Measurements from ENCODE around the gene FURIN.

FURIN gene

GRCh38 chr15:90911302-90911623 is 42.9 kb downstream of the FURIN start:
- H3K4me1 ChIP-seq (ENCODE audit: control insufficient read depth in 2 of 2, insufficient read depth in 1 of 2, low read depth in 1 of 2, low read length in 2 of 2) = no peaks in the 10 kb centered on the region
- no peak overlapping the region for H2BK15ac ChIP-seq (ENCODE audit: low read length)
- no peak overlapping the region for H3K4ac ChIP-seq (ENCODE audit: low read length)
- H3K4me2 ChIP-seq (ENCODE audit: insufficient read depth, low read length, poor library complexity, severe bottlenecking) = no peak overlapping the region
- peak overlapping the region; percentile 20 for H3K23ac ChIP-seq (ENCODE audit: low read depth, low read length, poor library complexity)
- H2BK120ac ChIP-seq (ENCODE audit: low read depth, low read length) = no peak overlapping the region
- H3K36me3 ChIP-seq (replicated peaks in 1 of 2; ENCODE audit: control insufficient read depth in 2 of 2, insufficient read depth in 2 of 2, low read length in 2 of 2) = peaks cover 58 to 94% of the 10 kb centered on the region in 2 donors
- H3K79me1 ChIP-seq (ENCODE audit: low read depth, low read length) = no peaks in the 10 kb centered on the region
- no peak overlapping the region for H3K14ac ChIP-seq (ENCODE audit: low read length)
- no peak overlapping the region for H4K91ac ChIP-seq (ENCODE audit: low read depth, low read length, poor library complexity)
- no peak overlapping the region for H4K8ac ChIP-seq (ENCODE audit: low read depth, low read length)
- H3K4me3 ChIP-seq (ENCODE audit: low read length in 2 of 2) = no peak overlapping the region
- H2BK5ac ChIP-seq (ENCODE audit: low read length) = peak overlapping the region; percentile 13
- no peak overlapping the region for H2BK12ac ChIP-seq (ENCODE audit: low read length)
- H3K9me3 ChIP-seq (replicated peaks in 1 of 2; ENCODE audit: control insufficient read depth in 2 of 2, insufficient read depth in 1 of 2, low read depth in 1 of 2, low read length in 2 of 2) = no peaks in the 10 kb centered on the region
- no peak overlapping the region for H3K27ac ChIP-seq (replicated peaks; ENCODE audit: low read length)
- H2AFZ ChIP-seq (ENCODE audit: low read length) = no peak overlapping the region
- H3K18ac ChIP-seq (ENCODE audit: low read length) = no peak overlapping the region
- DNase-seq (ENCODE audit: low spot score) = no peak
- no peak overlapping the region for H2AK5ac ChIP-seq (ENCODE audit: low read depth, low read length)
- no CpG with 5 or more reads among the region's 19 CpGs for WGBS, 2 donors (ENCODE audit: extremely low coverage in 2 of 2, insufficient read length in 2 of 2, insufficient replicate concordance in 1 of 2)
- H3K9ac ChIP-seq (ENCODE audit: low read depth, low read length, poor library complexity) = peak overlapping the region; percentile 44
- no peaks in the 10 kb centered on the region for H3K27me3 ChIP-seq (ENCODE audit: control insufficient read depth in 3 of 3, insufficient read depth in 3 of 3, low read depth in 1 of 3, low read length in 3 of 3)

GRCh38 chr15:90911906-90912769 is 43.8 kb downstream of the FURIN start:
- H3K4me3 ChIP-seq (ENCODE audit: low read length in 2 of 2) = no peak overlapping the region
- no peak overlapping the region for H3K4ac ChIP-seq (ENCODE audit: low read length)
- H4K8ac ChIP-seq (ENCODE audit: low read depth, low read length) = no peak overlapping the region
- H3K18ac ChIP-seq (ENCODE audit: low read length) = no peak overlapping the region
- peak overlapping the region; percentile 38 for H3K9ac ChIP-seq (ENCODE audit: low read depth, low read length, poor library complexity)
- H2BK5ac ChIP-seq (ENCODE audit: low read length) = no peak overlapping the region
- no peak overlapping the region for H4K91ac ChIP-seq (ENCODE audit: low read depth, low read length, poor library complexity)
- H3K14ac ChIP-seq (ENCODE audit: low read length) = no peak overlapping the region
- peak overlapping the region; percentile 72 for H2BK120ac ChIP-seq (ENCODE audit: low read depth, low read length)
- no peak overlapping the region for H3K27ac ChIP-seq (replicated peaks; ENCODE audit: low read length)
- H3K9me3 ChIP-seq (replicated peaks in 1 of 2; ENCODE audit: control insufficient read depth in 2 of 2, insufficient read depth in 1 of 2, low read depth in 1 of 2, low read length in 2 of 2) = no peaks in the 10 kb centered on the region
- no peak for DNase-seq (ENCODE audit: low spot score)
- H3K27me3 ChIP-seq (ENCODE audit: control insufficient read depth in 3 of 3, insufficient read depth in 3 of 3, low read depth in 1 of 3, low read length in 3 of 3) = no peaks in the 10 kb centered on the region
- H2AK5ac ChIP-seq (ENCODE audit: low read depth, low read length) = no peak overlapping the region
- peaks cover 57 to 94% of the 10 kb centered on the region in 2 donors for H3K36me3 ChIP-seq (replicated peaks in 1 of 2; ENCODE audit: control insufficient read depth in 2 of 2, insufficient read depth in 2 of 2, low read length in 2 of 2)
- H3K4me1 ChIP-seq (ENCODE audit: control insufficient read depth in 2 of 2, insufficient read depth in 1 of 2, low read depth in 1 of 2, low read length in 2 of 2) = no peaks in the 10 kb centered on the region
- H3K23ac ChIP-seq (ENCODE audit: low read depth, low read length, poor library complexity) = peak overlapping the region; percentile 65
- H2AFZ ChIP-seq (ENCODE audit: low read length) = no peak overlapping the region
- no peaks in the 10 kb centered on the region for H3K79me1 ChIP-seq (ENCODE audit: low read depth, low read length)
- H2BK15ac ChIP-seq (ENCODE audit: low read length) = no peak overlapping the region
- H2BK12ac ChIP-seq (ENCODE audit: low read length) = no peak overlapping the region
- no peak overlapping the region for H3K4me2 ChIP-seq (ENCODE audit: insufficient read depth, low read length, poor library complexity, severe bottlenecking)
- no CpG with 5 or more reads among the region's 30 CpGs for WGBS, 2 donors (ENCODE audit: extremely low coverage in 2 of 2, insufficient read length in 2 of 2, insufficient replicate concordance in 1 of 2)

GRCh38 chr15:90912770-90913075 is 44.3 kb downstream of the FURIN start:
- Histone ChIP-seq H3K18ac (ENCODE audit: low read length) (no peak overlapping the region), H3K4me2 (ENCODE audit: insufficient read depth, low read length, poor library complexity, severe bottlenecking) (no peak overlapping the region), H2BK15ac (ENCODE audit: low read length) (no peak overlapping the region), H3K79me1 (ENCODE audit: low read depth, low read length) (no peaks in the 10 kb centered on the region), H2BK5ac (ENCODE audit: low read length) (no peak overlapping the region), H3K4ac (ENCODE audit: low read length) (no peak overlapping the region), H4K8ac (ENCODE audit: low read depth, low read length) (no peak overlapping the region), H3K36me3 (replicated peaks in 1 of 2; ENCODE audit: control insufficient read depth in 2 of 2, insufficient read depth in 2 of 2, low read length in 2 of 2) (peaks cover 57 to 94% of the 10 kb centered on the region in 2 donors), H3K14ac (ENCODE audit: low read length) (no peak overlapping the region), H2BK12ac (ENCODE audit: low read length) (no peak overlapping the region), H3K9ac (ENCODE audit: low read depth, low read length, poor library complexity) (no peak overlapping the region), H3K27me3 (ENCODE audit: control insufficient read depth in 3 of 3, insufficient read depth in 3 of 3, low read depth in 1 of 3, low read length in 3 of 3) (no peaks in the 10 kb centered on the region), H3K9me3 (replicated peaks in 1 of 2; ENCODE audit: control insufficient read depth in 2 of 2, insufficient read depth in 1 of 2, low read depth in 1 of 2, low read length in 2 of 2) (no peaks in the 10 kb centered on the region), H3K23ac (ENCODE audit: low read depth, low read length, poor library complexity) (peak overlapping the region; percentile 8), H2AK5ac (ENCODE audit: low read depth, low read length) (no peak overlapping the region), H3K4me3 (ENCODE audit: low read length in 2 of 2) (no peak overlapping the region), H3K4me1 (ENCODE audit: control insufficient read depth in 2 of 2, insufficient read depth in 1 of 2, low read depth in 1 of 2, low read length in 2 of 2) (no peaks in the 10 kb centered on the region), H2AFZ (ENCODE audit: low read length) (no peak overlapping the region), H2BK120ac (ENCODE audit: low read depth, low read length) (no peak overlapping the region), H3K27ac (replicated peaks; ENCODE audit: low read length) (no peak overlapping the region), H4K91ac (ENCODE audit: low read depth, low read length, poor library complexity) (no peak overlapping the region)
- WGBS, 2 donors (ENCODE audit: extremely low coverage in 2 of 2, insufficient read length in 2 of 2, insufficient replicate concordance in 1 of 2) = no CpG with 5 or more reads among the region's 7 CpGs
- no peak for DNase-seq (ENCODE audit: low spot score)

GRCh38 chr15:90913398-90913944 is 45.1 kb downstream of the FURIN start:
- H4K91ac ChIP-seq (ENCODE audit: low read depth, low read length, poor library complexity) = no peak overlapping the region
- H2BK15ac ChIP-seq (ENCODE audit: low read length) = no peak overlapping the region
- no peak overlapping the region for H2AFZ ChIP-seq (ENCODE audit: low read length)
- no peak overlapping the region for H3K4me2 ChIP-seq (ENCODE audit: insufficient read depth, low read length, poor library complexity, severe bottlenecking)
- H3K18ac ChIP-seq (ENCODE audit: low read length) = no peak overlapping the region
- H3K79me1 ChIP-seq (ENCODE audit: low read depth, low read length) = no peaks in the 10 kb centered on the region
- H2AK5ac ChIP-seq (ENCODE audit: low read depth, low read length) = no peak overlapping the region
- H2BK120ac ChIP-seq (ENCODE audit: low read depth, low read length) = no peak overlapping the region
- no peaks in the 10 kb centered on the region for H3K4me1 ChIP-seq (ENCODE audit: control insufficient read depth in 2 of 2, insufficient read depth in 1 of 2, low read depth in 1 of 2, low read length in 2 of 2)
- H3K14ac ChIP-seq (ENCODE audit: low read length) = no peak overlapping the region
- no CpG with 5 or more reads among the region's 12 CpGs for WGBS, 2 donors (ENCODE audit: extremely low coverage in 2 of 2, insufficient read length in 2 of 2, insufficient replicate concordance in 1 of 2)
- H3K4me3 ChIP-seq (ENCODE audit: low read length in 2 of 2) = no peak overlapping the region
- no peak overlapping the region for H4K8ac ChIP-seq (ENCODE audit: low read depth, low read length)
- H2BK12ac ChIP-seq (ENCODE audit: low read length) = peak overlapping the region; percentile 10
- H3K27me3 ChIP-seq (ENCODE audit: control insufficient read depth in 3 of 3, insufficient read depth in 3 of 3, low read depth in 1 of 3, low read length in 3 of 3) = no peaks in the 10 kb centered on the region
- no peak overlapping the region for H2BK5ac ChIP-seq (ENCODE audit: low read length)
- no peak overlapping the region for H3K9ac ChIP-seq (ENCODE audit: low read depth, low read length, poor library complexity)
- H3K9me3 ChIP-seq (replicated peaks in 1 of 2; ENCODE audit: control insufficient read depth in 2 of 2, insufficient read depth in 1 of 2, low read depth in 1 of 2, low read length in 2 of 2) = no peaks in the 10 kb centered on the region
- H3K23ac ChIP-seq (ENCODE audit: low read depth, low read length, poor library complexity) = no peak overlapping the region
- DNase-seq (ENCODE audit: low spot score) = no peak
- peaks cover 61 to 95% of the 10 kb centered on the region in 2 donors for H3K36me3 ChIP-seq (replicated peaks in 1 of 2; ENCODE audit: control insufficient read depth in 2 of 2, insufficient read depth in 2 of 2, low read length in 2 of 2)
- H3K27ac ChIP-seq (replicated peaks; ENCODE audit: low read length) = no peak overlapping the region
- no peak overlapping the region for H3K4ac ChIP-seq (ENCODE audit: low read length)
